Activated CD4-positive, CD25-positive, alpha-beta regulatory T cell treated with anti-CD3 and anti-CD28 coated beads, Interleukin-2, amount 50 U/mL, for 16 hours (primary cell): ENCODE data around the gene LRRC47.

Source experiments
- DNase-seq: peaks from one replicate; pipeline ENCODE4 v3.0.0-alpha.2; 2020; ENCODE audit warnings: low read depth, low spot score

LRRC47 gene

GRCh38 chr1:3796215-3797061 lies at the start of gene LRRC47:
TSS of gene LRRC47 (minus strand) at chr1:3796498. CDS start at chr1:3796476, 22 bp downstream.
- peak; percentile 92 for DNase-seq

GRCh38 chr1:3842912-3843311 lies 46.6 kb upstream of the LRRC47 start:
- no peak for DNase-seq

GRCh38 chr1:3841491-3841890 lies 45.2 kb upstream of the LRRC47 start:
- no peak for DNase-seq

GRCh38 chr1:3838788-3839187 lies 42.5 kb upstream of the LRRC47 start:
- DNase-seq, result no peak

GRCh38 chr1:3837685-3838084 lies 41.4 kb upstream of the LRRC47 start:
- no peak for DNase-seq

- no peak for DNase-seq
These were observed 40.9 kb upstream of the LRRC47 start for GRCh38 chr1:3837200-3837599.

- no peak for DNase-seq
These were observed 40.1 kb upstream of the LRRC47 start for GRCh38 chr1:3836421-3836820.

- no peak for DNase-seq
These were observed 38.4 kb upstream of the LRRC47 start for GRCh38 chr1:3834701-3835100.

GRCh38 chr1:3831689-3832088 lies 35.4 kb upstream of the LRRC47 start:
- DNase-seq, result no peak

GRCh38 chr1:3828391-3828790 lies 32.1 kb upstream of the LRRC47 start:
- no peak for DNase-seq

GRCh38 chr1:3827813-3828307 lies 31.6 kb upstream of the LRRC47 start:
- no peak for DNase-seq

GRCh38 chr1:3825356-3825755 lies 29.1 kb upstream of the LRRC47 start:
- DNase-seq, result no peak

- no peak for DNase-seq
These were observed 28.4 kb upstream of the LRRC47 start for GRCh38 chr1:3824650-3825049.

GRCh38 chr1:3822421-3822820 lies 26.1 kb upstream of the LRRC47 start:
- no peak for DNase-seq

GRCh38 chr1:3821908-3822307 lies 25.6 kb upstream of the LRRC47 start:
- DNase-seq, result no peak

- DNase-seq, result no peak
These were observed 25.1 kb upstream of the LRRC47 start for GRCh38 chr1:3821447-3821846.

GRCh38 chr1:3821004-3821403 lies 24.7 kb upstream of the LRRC47 start:
- no peak for DNase-seq

GRCh38 chr1:3820316-3820715 lies 24.0 kb upstream of the LRRC47 start:
- DNase-seq, result no peak

- DNase-seq, result no peak
These were observed 23.5 kb upstream of the LRRC47 start for GRCh38 chr1:3819771-3820200.

- DNase-seq, result no peak
These were observed 21.7 kb upstream of the LRRC47 start for GRCh38 chr1:3817821-3818597.

- DNase-seq, result no peak
These were observed 20.9 kb upstream of the LRRC47 start for GRCh38 chr1:3817138-3817740.
